WTC11 (cell line): ENCODE data around the gene PSMD11. TPM values are rescaled to one million over a fixed set of nuclear protein-coding genes. Genes with fewer than 3 reads are reported as not detected.

Source experiments
- ATAC-seq: fragments of 200-7000 bp; cut with Tn5 transposase; 2 replicates; pipeline ENCODE4 v1.10.0; 2021; ENCODE audit warnings: mild to moderate bottlenecking, moderate library complexity
- CTCF ChIA-PET: fragments of 300-600 bp; sonication (Branson Sonifier 250); formaldehyde crosslinking; loops from one replicate; lab custom pipeline; 2021; ENCODE audit warnings: antibody characterized with exemption; lab: Charles Lee
- POLR2A ChIA-PET: fragments of 350-600 bp; sonication (Branson Sonifier 250); formaldehyde crosslinking; loops from one replicate; lab custom pipeline; 2021; ENCODE audit warnings: antibody characterized with exemption; lab: Charles Lee
- DNase-seq: peaks from one replicate; pipeline ENCODE4 v3.0.0; 2021; ENCODE audit warnings: low spot score
- H3K27ac Mint-ChIP-seq: 2 replicates; pipeline ENCODE4 v1.8.0; 2021; ENCODE audit warnings: mixed read lengths
- H3K27me3 Mint-ChIP-seq: 2 replicates; pipeline ENCODE4 v1.8.0; 2021; ENCODE audit warnings: low read depth, mild to moderate bottlenecking, moderate library complexity, mixed read lengths
- H3K36me3 Mint-ChIP-seq: 2 replicates; pipeline ENCODE4 v1.8.0; 2021; ENCODE audit warnings: mixed read lengths
- H3K4me1 Mint-ChIP-seq: 2 replicates; pipeline ENCODE4 v1.8.0; 2022; ENCODE audit warnings: mixed read lengths
- H3K4me3 Mint-ChIP-seq: 2 replicates; pipeline ENCODE4 v1.8.0; 2021; ENCODE audit warnings: mild to moderate bottlenecking, moderate library complexity, mixed read lengths
- H3K9me3 Mint-ChIP-seq: 2 replicates; pipeline ENCODE4 v1.8.0; 2021; ENCODE audit warnings: mixed read lengths
- EMX1 ChIP-seq: fragments of 250-450 bp; sonication (Bioruptor Pico); IDR thresholded peaks from 2 replicates; pipeline ENCODE4 v1.8.0; 2021; ENCODE audit warnings: mild to moderate bottlenecking
- ETV6 ChIP-seq: sonication (generic); formaldehyde crosslinking; IDR thresholded peaks from 2 replicates; pipeline ENCODE4 v1.8.1; 2022; ENCODE audit warnings: mild to moderate bottlenecking, missing genetic modification reagents
- FOXJ3 ChIP-seq: sonication (generic); formaldehyde crosslinking; IDR thresholded peaks from 2 replicates; pipeline ENCODE4 v1.9.0; 2021; ENCODE audit warnings: missing genetic modification reagents, mild to moderate bottlenecking, borderline replicate concordance
- FOXK1 ChIP-seq: sonication (generic); formaldehyde crosslinking; IDR thresholded peaks from 2 replicates; pipeline ENCODE4 v1.8.0; 2022; ENCODE audit warnings: mild to moderate bottlenecking, moderate library complexity, missing genetic modification reagents
- IRF2 ChIP-seq: sonication (generic); formaldehyde crosslinking; IDR thresholded peaks from 2 replicates; pipeline ENCODE4 v1.8.0; 2022; ENCODE audit warnings: low read depth, missing genetic modification reagents, borderline replicate concordance
- MYBL2 ChIP-seq: sonication (generic); formaldehyde crosslinking; IDR thresholded peaks from 2 replicates; pipeline ENCODE4 v1.8.1; 2023; ENCODE audit warnings: mild to moderate bottlenecking, moderate library complexity, missing genetic modification reagents
- NFE2L1 ChIP-seq: sonication (generic); formaldehyde crosslinking; IDR thresholded peaks from 2 replicates; pipeline ENCODE4 v1.8.1; 2023; ENCODE audit warnings: missing genetic modification reagents
- NR1H2 ChIP-seq: sonication (generic); formaldehyde crosslinking; IDR thresholded peaks from 2 replicates; pipeline ENCODE4 v1.9.0; 2021; ENCODE audit warnings: mild to moderate bottlenecking, moderate library complexity, missing genetic modification reagents
- NR2C2 ChIP-seq: sonication (generic); formaldehyde crosslinking; IDR thresholded peaks from 2 replicates; pipeline ENCODE4 v1.8.0; 2022; ENCODE audit warnings: mild to moderate bottlenecking, missing genetic modification reagents
- NR3C1 ChIP-seq: sonication (generic); formaldehyde crosslinking; conservative IDR thresholded peaks from 2 replicates; pipeline ENCODE4 v1.8.1; 2023; ENCODE audit warnings: low read depth, mild to moderate bottlenecking, missing genetic modification reagents
- OVOL2 ChIP-seq: fragments of 250-450 bp; sonication (Bioruptor Pico); IDR thresholded peaks from 2 replicates; pipeline ENCODE4 v1.9.0; 2021; ENCODE audit warnings: mild to moderate bottlenecking, borderline replicate concordance
- SOX15 ChIP-seq: fragments of 250-450 bp; sonication (Bioruptor Pico); IDR thresholded peaks from 2 replicates; pipeline ENCODE4 v1.9.0; 2021; ENCODE audit warnings: mild to moderate bottlenecking
- TEAD1 ChIP-seq: sonication (generic); formaldehyde crosslinking; IDR thresholded peaks from 2 replicates; pipeline ENCODE4 v1.8.0; 2022; ENCODE audit warnings: mild to moderate bottlenecking, missing genetic modification reagents
- ZNF138 ChIP-seq: sonication (generic); formaldehyde crosslinking; conservative IDR thresholded peaks from 2 replicates; pipeline ENCODE4 v1.8.1; 2022; ENCODE audit warnings: mild to moderate bottlenecking, moderate library complexity, missing genetic modification reagents
- ZNF317 ChIP-seq: sonication (generic); formaldehyde crosslinking; IDR thresholded peaks from 2 replicates; pipeline ENCODE4 v1.8.1; 2023; ENCODE audit warnings: low read depth, mild to moderate bottlenecking, moderate library complexity, missing genetic modification reagents, borderline replicate concordance
- ZNF423 ChIP-seq: fragments of 250-450 bp; sonication (Bioruptor Pico); IDR thresholded peaks from 2 replicates; pipeline ENCODE4 v2.1.2; 2022; ENCODE audit warnings: mild to moderate bottlenecking, moderate library complexity
- total RNA-seq: library from RNA; stranded (reverse); gene quantifications from 3 replicates; pipeline ENCODE4 v1.2.3, GENCODE V29; 2021
- TF ChIP-seq, protein P1 (sequence below): fragments of 250-450 bp; sonication (Bioruptor Pico); IDR thresholded peaks from 2 replicates; pipeline ENCODE4 v1.8.0; 2021; ENCODE audit warnings: mild to moderate bottlenecking
- TF ChIP-seq, protein P2 (sequence below): fragments of 250-450 bp; sonication (Bioruptor Pico); conservative IDR thresholded peaks from 2 replicates; pipeline ENCODE4 v1.9.0; 2021; ENCODE audit warnings: mild to moderate bottlenecking
- TF ChIP-seq, protein P3 (sequence below): sonication (generic); formaldehyde crosslinking; IDR thresholded peaks from 2 replicates; pipeline ENCODE4 v1.8.1; 2023; ENCODE audit warnings: mild to moderate bottlenecking, missing genetic modification reagents, moderate library complexity
- TF ChIP-seq, protein P4 (sequence below): sonication (generic); formaldehyde crosslinking; IDR thresholded peaks from 2 replicates; pipeline ENCODE4 v1.8.0; 2022; ENCODE audit warnings: mild to moderate bottlenecking, missing genetic modification reagents
- TF ChIP-seq, protein P5 (sequence below): sonication (generic); formaldehyde crosslinking; conservative IDR thresholded peaks from 2 replicates; pipeline ENCODE4 v1.8.1; 2023; ENCODE audit warnings: mild to moderate bottlenecking, low read depth, missing genetic modification reagents, moderate library complexity
- TF ChIP-seq, protein P6 (sequence below): fragments of 250-450 bp; sonication (Bioruptor Pico); IDR thresholded peaks from 2 replicates; pipeline ENCODE4 v1.9.0; 2021; ENCODE audit warnings: moderate library complexity, mild to moderate bottlenecking, inconsistent platforms, borderline replicate concordance
- TF ChIP-seq, protein P7 (sequence below): fragments of 200-600 bp; IDR thresholded peaks from 2 replicates; pipeline ENCODE4 v1.8.0; 2022; ENCODE audit warnings: antibody characterized with exemption
- TF ChIP-seq, protein P8 (sequence below): sonication (generic); formaldehyde crosslinking; IDR thresholded peaks from 2 replicates; pipeline ENCODE4 v1.8.1; 2022; ENCODE audit warnings: missing genetic modification reagents, borderline replicate concordance

The PSMD11 gene
- total RNA-seq, 1 experiment from 2014 or later = 155 TPM

DNA sequence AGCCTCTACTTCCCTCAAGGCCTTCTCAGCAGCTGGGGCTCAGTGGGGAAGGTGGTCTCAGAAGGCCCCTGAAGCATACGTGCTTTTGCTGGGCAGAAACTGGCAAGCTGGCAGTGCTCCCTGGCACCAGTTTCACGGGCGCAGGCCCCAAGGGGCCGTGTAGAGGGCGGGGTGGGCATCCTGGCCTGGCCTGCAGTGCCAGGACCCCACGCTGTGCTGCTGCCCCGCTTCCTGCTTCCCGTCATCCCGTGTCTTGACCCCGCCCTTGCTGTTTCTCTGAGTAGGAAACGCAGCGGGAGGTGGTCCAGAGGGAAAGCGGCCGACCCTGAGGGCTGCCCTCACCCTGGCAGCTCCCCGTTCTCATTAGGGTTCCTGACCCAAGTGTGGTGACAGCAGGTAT lies 49.3 kb downstream of the PSMD11 start:
- H3K27me3 Mint-ChIP-seq = no peaks in the 10 kb centered on the region
- no peaks in the 10 kb centered on the region for H3K9me3 Mint-ChIP-seq
- ChIA-PET CTCF (no interaction called here), POLR2A (no interaction called here)
- DNase-seq (no peak), ATAC-seq (no peak)
- H3K4me3 Mint-ChIP-seq = no peak overlapping the region
- H3K27ac Mint-ChIP-seq = no peak overlapping the region
- no peak for TF ChIP-seq NR2C2
- TF ChIP-seq, protein P1, sequence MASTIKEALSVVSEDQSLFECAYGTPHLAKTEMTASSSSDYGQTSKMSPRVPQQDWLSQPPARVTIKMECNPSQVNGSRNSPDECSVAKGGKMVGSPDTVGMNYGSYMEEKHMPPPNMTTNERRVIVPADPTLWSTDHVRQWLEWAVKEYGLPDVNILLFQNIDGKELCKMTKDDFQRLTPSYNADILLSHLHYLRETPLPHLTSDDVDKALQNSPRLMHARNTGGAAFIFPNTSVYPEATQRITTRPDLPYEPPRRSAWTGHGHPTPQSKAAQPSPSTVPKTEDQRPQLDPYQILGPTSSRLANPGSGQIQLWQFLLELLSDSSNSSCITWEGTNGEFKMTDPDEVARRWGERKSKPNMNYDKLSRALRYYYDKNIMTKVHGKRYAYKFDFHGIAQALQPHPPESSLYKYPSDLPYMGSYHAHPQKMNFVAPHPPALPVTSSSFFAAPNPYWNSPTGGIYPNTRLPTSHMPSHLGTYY (CRISPR knock-in tag) = no peak
- TF ChIP-seq ZNF317 (CRISPR knock-in tag) = no peak
- TF ChIP-seq EMX1 (CRISPR knock-in tag) = no peak
- TF ChIP-seq, protein P2, sequence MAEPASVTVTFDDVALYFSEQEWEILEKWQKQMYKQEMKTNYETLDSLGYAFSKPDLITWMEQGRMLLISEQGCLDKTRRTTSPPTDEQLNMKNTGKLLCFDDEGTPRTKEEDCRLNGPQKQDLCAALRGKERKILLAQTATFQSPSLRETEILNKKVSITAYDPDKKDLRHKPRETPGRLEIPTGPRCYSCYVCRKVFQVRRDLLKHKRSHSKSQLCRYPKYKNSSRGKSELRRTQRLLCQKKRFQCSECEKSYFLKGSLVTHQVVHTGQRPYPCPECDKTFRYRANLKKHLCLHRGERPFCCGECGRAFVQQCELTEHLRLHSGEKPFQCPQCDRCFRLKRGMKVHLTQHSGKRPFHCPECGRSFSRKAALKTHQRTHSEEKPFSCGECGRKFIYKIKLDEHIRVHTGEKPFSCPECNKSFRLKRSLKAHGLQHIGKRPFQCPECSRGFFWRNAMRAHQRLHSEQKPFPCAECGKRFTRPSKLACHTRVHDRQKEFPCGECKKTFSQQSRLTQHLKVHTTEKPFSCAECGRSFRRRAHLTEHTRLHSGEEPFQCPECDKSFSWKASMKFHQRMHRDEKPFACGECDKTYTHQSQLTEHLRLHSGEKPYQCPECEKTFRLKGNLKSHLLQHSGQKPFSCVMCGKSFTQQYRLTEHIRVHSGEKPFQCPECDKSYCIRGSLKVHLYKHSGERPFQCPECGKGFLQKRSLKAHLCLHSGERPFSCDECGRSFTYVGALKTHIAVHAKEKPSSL (CRISPR knock-in tag) = no peak
- TF ChIP-seq ZNF423 (CRISPR knock-in tag) = no peak
- TF ChIP-seq, protein P3, sequence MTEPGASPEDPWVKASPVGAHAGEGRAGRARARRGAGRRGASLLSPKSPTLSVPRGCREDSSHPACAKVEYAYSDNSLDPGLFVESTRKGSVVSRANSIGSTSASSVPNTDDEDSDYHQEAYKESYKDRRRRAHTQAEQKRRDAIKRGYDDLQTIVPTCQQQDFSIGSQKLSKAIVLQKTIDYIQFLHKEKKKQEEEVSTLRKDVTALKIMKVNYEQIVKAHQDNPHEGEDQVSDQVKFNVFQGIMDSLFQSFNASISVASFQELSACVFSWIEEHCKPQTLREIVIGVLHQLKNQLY (CRISPR knock-in tag) = no peak
- TF ChIP-seq NR1H2 (CRISPR knock-in tag) = no peak
- TF ChIP-seq, protein P4, sequence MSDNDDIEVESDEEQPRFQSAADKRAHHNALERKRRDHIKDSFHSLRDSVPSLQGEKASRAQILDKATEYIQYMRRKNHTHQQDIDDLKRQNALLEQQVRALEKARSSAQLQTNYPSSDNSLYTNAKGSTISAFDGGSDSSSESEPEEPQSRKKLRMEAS (CRISPR knock-in tag) = no peak
- no peak for TF ChIP-seq ETV6 (CRISPR knock-in tag)
- TF ChIP-seq, protein P5, sequence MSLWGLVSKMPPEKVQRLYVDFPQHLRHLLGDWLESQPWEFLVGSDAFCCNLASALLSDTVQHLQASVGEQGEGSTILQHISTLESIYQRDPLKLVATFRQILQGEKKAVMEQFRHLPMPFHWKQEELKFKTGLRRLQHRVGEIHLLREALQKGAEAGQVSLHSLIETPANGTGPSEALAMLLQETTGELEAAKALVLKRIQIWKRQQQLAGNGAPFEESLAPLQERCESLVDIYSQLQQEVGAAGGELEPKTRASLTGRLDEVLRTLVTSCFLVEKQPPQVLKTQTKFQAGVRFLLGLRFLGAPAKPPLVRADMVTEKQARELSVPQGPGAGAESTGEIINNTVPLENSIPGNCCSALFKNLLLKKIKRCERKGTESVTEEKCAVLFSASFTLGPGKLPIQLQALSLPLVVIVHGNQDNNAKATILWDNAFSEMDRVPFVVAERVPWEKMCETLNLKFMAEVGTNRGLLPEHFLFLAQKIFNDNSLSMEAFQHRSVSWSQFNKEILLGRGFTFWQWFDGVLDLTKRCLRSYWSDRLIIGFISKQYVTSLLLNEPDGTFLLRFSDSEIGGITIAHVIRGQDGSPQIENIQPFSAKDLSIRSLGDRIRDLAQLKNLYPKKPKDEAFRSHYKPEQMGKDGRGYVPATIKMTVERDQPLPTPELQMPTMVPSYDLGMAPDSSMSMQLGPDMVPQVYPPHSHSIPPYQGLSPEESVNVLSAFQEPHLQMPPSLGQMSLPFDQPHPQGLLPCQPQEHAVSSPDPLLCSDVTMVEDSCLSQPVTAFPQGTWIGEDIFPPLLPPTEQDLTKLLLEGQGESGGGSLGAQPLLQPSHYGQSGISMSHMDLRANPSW (CRISPR knock-in tag) = no peak
- peaks cover 12% of the 10 kb centered on the region for H3K36me3 Mint-ChIP-seq
- peaks cover 38% of the 10 kb centered on the region for H3K4me1 Mint-ChIP-seq

DNA sequence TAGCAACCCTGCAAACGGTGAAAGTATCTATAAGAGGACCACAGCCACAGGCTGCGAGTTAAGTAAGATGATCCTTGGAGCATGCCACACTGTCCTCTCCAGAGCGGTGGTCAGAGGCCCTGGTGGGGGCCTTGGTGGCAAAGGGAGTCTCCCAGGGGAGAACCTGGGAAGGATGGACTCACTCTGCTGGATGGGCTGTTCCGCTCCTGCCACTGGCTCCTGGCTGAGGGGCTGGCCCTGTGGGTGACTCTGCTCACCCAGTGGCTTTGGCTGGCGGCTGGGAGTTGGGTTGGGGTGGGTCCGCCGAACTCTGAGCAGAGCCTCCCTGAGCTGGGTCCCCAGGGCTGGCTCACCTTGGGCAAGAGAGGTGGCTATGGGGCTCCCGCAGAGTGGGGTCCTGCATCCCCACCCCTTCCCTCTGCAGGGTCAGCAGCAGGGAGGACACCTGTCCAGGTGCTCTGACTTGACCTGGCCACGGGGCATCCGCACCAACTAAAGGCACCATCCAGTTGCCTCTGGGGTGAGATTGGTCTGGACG lies 49.7 kb downstream of the PSMD11 start:
- CTCF ChIA-PET = no interaction called here
- ATAC-seq (no peak), DNase-seq (no peak)
- Mint-ChIP-seq H3K27ac (no peak overlapping the region), H3K9me3 (no peaks in the 10 kb centered on the region), H3K4me3 (no peak overlapping the region), H3K27me3 (no peaks in the 10 kb centered on the region), H3K36me3 (peaks cover 11% of the 10 kb centered on the region), H3K4me1 (peaks cover 36% of the 10 kb centered on the region)
- POLR2A ChIA-PET = no interaction called here
- no peak for TF ChIP-seq IRF2
- no peak for TF ChIP-seq NR3C1
- TF ChIP-seq, protein P6, sequence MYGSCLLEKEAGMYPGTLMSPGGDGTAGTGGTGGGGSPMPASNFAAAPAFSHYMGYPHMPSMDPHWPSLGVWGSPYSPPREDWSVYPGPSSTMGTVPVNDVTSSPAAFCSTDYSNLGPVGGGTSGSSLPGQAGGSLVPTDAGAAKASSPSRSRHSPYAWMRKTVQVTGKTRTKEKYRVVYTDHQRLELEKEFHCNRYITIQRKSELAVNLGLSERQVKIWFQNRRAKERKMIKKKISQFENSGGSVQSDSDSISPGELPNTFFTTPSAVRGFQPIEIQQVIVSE (CRISPR knock-in tag) = no peak
- no peak for TF ChIP-seq OVOL2
- no peak for TF ChIP-seq NFE2L1
- TF ChIP-seq, protein P7, sequence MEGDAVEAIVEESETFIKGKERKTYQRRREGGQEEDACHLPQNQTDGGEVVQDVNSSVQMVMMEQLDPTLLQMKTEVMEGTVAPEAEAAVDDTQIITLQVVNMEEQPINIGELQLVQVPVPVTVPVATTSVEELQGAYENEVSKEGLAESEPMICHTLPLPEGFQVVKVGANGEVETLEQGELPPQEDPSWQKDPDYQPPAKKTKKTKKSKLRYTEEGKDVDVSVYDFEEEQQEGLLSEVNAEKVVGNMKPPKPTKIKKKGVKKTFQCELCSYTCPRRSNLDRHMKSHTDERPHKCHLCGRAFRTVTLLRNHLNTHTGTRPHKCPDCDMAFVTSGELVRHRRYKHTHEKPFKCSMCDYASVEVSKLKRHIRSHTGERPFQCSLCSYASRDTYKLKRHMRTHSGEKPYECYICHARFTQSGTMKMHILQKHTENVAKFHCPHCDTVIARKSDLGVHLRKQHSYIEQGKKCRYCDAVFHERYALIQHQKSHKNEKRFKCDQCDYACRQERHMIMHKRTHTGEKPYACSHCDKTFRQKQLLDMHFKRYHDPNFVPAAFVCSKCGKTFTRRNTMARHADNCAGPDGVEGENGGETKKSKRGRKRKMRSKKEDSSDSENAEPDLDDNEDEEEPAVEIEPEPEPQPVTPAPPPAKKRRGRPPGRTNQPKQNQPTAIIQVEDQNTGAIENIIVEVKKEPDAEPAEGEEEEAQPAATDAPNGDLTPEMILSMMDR = no peak
- TF ChIP-seq SOX15 (CRISPR knock-in tag) = no peak
- no peak for TF ChIP-seq ZNF138 (CRISPR knock-in tag)
- TF ChIP-seq MYBL2 (CRISPR knock-in tag) = no peak
- TF ChIP-seq TEAD1 = no peak
- TF ChIP-seq FOXJ3 (CRISPR knock-in tag) = no peak
- TF ChIP-seq, protein P8, sequence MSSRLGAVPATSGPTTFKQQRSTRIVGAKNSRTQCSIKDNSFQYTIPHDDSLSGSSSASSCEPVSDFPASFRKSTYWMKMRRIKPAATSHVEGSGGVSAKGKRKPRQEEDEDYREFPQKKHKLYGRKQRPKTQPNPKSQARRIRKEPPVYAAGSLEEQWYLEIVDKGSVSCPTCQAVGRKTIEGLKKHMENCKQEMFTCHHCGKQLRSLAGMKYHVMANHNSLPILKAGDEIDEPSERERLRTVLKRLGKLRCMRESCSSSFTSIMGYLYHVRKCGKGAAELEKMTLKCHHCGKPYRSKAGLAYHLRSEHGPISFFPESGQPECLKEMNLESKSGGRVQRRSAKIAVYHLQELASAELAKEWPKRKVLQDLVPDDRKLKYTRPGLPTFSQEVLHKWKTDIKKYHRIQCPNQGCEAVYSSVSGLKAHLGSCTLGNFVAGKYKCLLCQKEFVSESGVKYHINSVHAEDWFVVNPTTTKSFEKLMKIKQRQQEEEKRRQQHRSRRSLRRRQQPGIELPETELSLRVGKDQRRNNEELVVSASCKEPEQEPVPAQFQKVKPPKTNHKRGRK = no peak
- no peak for TF ChIP-seq FOXK1 (CRISPR knock-in tag)
